ENCODE results near the gene DHRS3.

- no peak for TF ChIP-seq CTCF (IDR thresholded peaks at IDR 0.05 in 2 of 3, conservative IDR thresholded peaks at IDR 0.05 in 1 of 3; ENCODE audit: control insufficient read depth in 2 of 3, extremely low read depth in 1 of 3, insufficient read depth in 1 of 3, low read depth in 3 of 3, low read length in 3 of 3)
- no peak for TF ChIP-seq CHD1 (IDR thresholded peaks at IDR 0.05; ENCODE audit: low read depth, low read length)
- no peak for TF ChIP-seq SMC3 (IDR thresholded peaks at IDR 0.05; ENCODE audit: borderline replicate concordance, low read length)
- no peak for TF ChIP-seq NFYB (IDR thresholded peaks at IDR 0.05; ENCODE audit: insufficient read depth, low read depth, low read length)
- no peak for TF ChIP-seq ATF3 (IDR thresholded peaks at IDR 0.05; ENCODE audit: borderline replicate concordance, extremely low read depth, low read depth, low read length)
- TF ChIP-seq E2F4 (IDR thresholded peaks at IDR 0.05; ENCODE audit: low read depth, low read length) = no peak
Measured at GRCh38 chr1:12540580-12541273, 77.3 kb downstream of the DHRS3 start.
